Measurements from ENCODE around the gene FBXO17. TPM values are rescaled to one million over a fixed set of nuclear protein-coding genes. Genes with fewer than 3 reads are reported as not detected.
"Not testable (repeated sequence)": the region's sequence is repeated elsewhere in the genome, so short reads cannot be mapped to it uniquely, and the experiment has no call there.

FBXO17 gene
- total and polyA plus RNA-seq, 5 experiments from 2014 or later = not detected

- peaks cover 9 to 28% (median 20%) of the 10 kb centered on the region in 5 donors for H3K27me3 Mint-ChIP-seq
- H3K36me3 Mint-ChIP-seq = no peaks in the 10 kb centered on the region
- ATAC-seq (peak; percentile 96), DNase-seq (peak; percentile 36 to 85 (median 76))
- POLR2A ChIA-PET = no interaction called here
- H3K4me3 Mint-ChIP-seq = peak overlapping the region; percentile 42 to 80 (median 66)
- peaks cover 6 to 20% (median 14%) of the 10 kb centered on the region in 4 donors for H3K4me1 Mint-ChIP-seq
- H3K27ac Mint-ChIP-seq = peak overlapping the region in 2 of 10 donors; percentile 22 to 67
- H3K9me3 Mint-ChIP-seq = no peaks in the 10 kb centered on the region
These were observed 25.8 kb downstream of the FBXO17 start for GRCh38 chr19:38949580-38950367.

DNA sequence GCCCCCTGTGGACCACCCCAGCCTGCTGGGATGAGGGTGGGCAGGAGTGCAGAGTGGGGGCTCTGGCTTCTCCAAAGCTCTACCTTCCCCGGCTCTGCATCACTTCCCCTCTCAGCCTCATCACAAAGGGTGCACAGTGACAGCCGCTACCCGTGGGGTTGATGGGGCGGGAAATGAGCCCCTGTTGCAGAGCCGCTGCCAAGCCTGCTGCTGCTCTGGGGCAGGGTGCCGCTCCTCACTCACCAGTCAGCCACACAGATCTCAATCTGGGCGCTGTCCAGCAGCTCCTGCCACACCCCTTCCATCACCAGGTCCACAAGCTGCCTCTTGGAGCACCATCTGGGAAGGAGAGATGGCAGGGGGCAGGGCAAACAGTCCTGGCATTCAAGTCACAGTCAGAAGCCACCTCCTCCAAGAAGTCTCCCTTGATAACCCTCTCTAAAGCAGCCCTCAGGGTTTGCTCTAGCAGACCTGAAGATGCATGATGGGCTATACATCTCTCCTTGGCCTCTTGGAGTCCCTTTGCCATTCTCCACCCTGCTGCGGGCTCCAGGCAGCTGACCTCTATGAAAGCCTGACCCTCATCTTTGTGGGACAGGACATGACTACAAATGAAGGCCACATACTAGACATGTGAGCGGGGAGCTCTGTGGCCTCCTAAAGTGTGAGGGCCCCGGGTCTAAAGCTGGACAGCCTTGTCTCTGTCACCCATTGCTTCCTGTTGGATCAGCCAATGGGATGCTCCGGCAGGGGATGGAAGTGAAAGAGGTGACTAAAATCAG lies 29.1 kb downstream of the FBXO17 start:
- H3K27me3 Mint-ChIP-seq = peaks cover 0 to 11% (median 2%) of the 10 kb centered on the region in 5 donors
- POLR2A ChIA-PET = no interaction called here
- H3K36me3 Mint-ChIP-seq = no peaks in the 10 kb centered on the region
- ATAC-seq (no peak), DNase-seq (no peak)
- no peak overlapping the region for H3K4me3 Mint-ChIP-seq
- no peak overlapping the region for H3K27ac Mint-ChIP-seq
- H3K4me1 Mint-ChIP-seq = peaks cover 5 to 20% (median 17%) of the 10 kb centered on the region in 4 donors
- peaks cover 0 to under 1% (median 0%) of the 10 kb centered on the region in 9 donors for H3K9me3 Mint-ChIP-seq

GRCh38 chr19:38945562-38946228 lies 29.8 kb downstream of the FBXO17 start:
- H3K27ac Mint-ChIP-seq = no peak overlapping the region
- DNase-seq = no peak
- no peak for ATAC-seq
- POLR2A ChIA-PET = no interaction called here
- peaks cover 0 to 4% (median 0%) of the 10 kb centered on the region in 3 donors for H3K36me3 Mint-ChIP-seq
- peaks cover 0 to 10% (median 5%) of the 10 kb centered on the region in 5 donors for H3K27me3 Mint-ChIP-seq
- no peak overlapping the region for H3K4me3 Mint-ChIP-seq
- H3K4me1 Mint-ChIP-seq = peaks cover 8 to 26% (median 19%) of the 10 kb centered on the region in 4 donors
- peaks cover 0 to 7% (median 0%) of the 10 kb centered on the region in 9 donors for H3K9me3 Mint-ChIP-seq

DNA sequence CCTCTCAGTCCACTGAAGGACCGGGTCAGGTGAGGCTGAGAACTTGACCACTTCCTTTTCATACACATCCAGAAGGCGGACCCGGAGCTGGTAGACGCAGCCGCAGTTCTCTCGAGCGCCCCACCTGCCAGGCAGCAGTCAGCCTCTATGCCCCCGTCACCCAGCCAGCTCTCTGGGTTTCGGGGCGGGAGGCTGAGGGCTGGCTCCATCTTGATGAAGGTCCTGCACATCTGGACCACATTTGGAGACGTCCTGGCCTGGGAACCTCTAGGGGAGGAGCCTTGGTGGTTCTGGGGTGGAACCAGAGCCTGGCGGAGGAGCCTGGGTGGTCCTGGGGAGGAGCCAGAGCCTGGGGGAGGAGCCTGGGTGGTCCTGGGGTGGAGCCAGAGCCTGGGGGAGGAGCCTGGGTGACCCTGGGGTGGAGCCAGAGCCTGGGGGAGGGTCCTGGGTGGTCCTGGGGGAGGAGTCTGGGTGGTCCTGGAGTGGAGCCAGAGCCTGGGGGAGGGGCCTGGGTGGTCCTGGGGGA lies 30.5 kb downstream of the FBXO17 start:
- peaks cover 0 to 9% (median 5%) of the 10 kb centered on the region in 5 donors for H3K27me3 Mint-ChIP-seq
- H3K4me1 Mint-ChIP-seq = peaks cover 8 to 20% (median 16%) of the 10 kb centered on the region in 4 donors
- peaks cover 0 to 4% (median 0%) of the 10 kb centered on the region in 3 donors for H3K36me3 Mint-ChIP-seq
- POLR2A ChIA-PET = interaction anchor here (0.6 kb wide), 1 partner anchor 23 kb away, joined by 4 read pairs; no protein-coding TSS in a partner anchor
- H3K9me3 Mint-ChIP-seq = peaks cover 0 to 8% (median 0%) of the 10 kb centered on the region in 9 donors
- DNase-seq = no peak
- H3K4me3 Mint-ChIP-seq = no peak overlapping the region
- no peak for ATAC-seq
- peak overlapping the region in 1 of 10 donors; percentile 37 for H3K27ac Mint-ChIP-seq

DNA sequence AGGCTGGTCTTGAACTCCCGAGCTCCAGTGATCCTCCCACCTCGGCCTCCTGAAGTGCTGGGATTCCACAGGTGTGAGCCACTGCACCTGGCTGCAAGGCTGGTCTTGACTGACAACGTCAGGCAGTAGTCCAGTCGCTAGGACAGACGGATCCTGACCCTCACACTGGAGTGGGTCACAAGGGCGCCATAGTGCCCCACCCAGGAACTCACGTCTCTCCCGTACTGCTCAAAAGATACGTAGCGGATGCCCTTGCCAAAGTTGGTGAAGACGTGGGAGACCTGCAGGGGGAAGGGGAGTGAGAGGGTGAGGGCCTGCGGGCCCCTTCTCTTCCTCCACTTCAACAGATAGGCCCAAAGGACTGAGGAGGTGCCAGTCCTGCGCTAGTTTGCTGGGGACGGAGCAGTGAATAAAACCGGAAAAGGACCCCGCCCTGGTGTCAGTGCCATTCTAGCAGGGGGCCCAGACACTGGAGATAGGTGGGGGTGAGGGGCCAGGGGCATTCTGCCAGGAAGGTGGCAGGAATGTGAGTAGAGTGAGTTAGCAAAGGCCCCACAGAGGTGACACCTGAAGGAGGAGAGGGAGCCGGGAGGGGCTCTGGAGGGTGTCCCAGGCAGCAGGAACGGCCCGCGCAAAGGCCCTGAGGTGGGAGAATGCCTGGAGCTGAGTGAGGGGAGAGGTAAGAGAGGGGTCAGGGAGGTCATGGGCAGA lies 32.9 kb downstream of the FBXO17 start:
- H3K27ac Mint-ChIP-seq = no peak overlapping the region
- POLR2A ChIA-PET = interaction anchor here (0.7 kb wide), 1 partner anchor 10 kb away, joined by 6 read pairs; no protein-coding TSS in a partner anchor
- H3K36me3 Mint-ChIP-seq = peaks cover 0 to 4% (median 0%) of the 10 kb centered on the region in 3 donors
- ATAC-seq (no peak), DNase-seq (no peak)
- H3K9me3 Mint-ChIP-seq = peaks cover 0 to 8% (median 0%) of the 10 kb centered on the region in 9 donors
- no peak overlapping the region for H3K4me3 Mint-ChIP-seq
- peaks cover 8 to 12% (median 9%) of the 10 kb centered on the region in 4 donors for H3K4me1 Mint-ChIP-seq
- peaks cover 0 to 7% (median 4%) of the 10 kb centered on the region in 5 donors for H3K27me3 Mint-ChIP-seq

GRCh38 chr19:38941979-38942378 lies 33.6 kb downstream of the FBXO17 start:
- ATAC-seq (no peak), DNase-seq (no peak)
- Mint-ChIP-seq H3K4me3 (peak overlapping the region in 2 of 10 donors; percentile 6 to 49), H3K36me3 (peaks cover 0 to 4% (median 0%) of the 10 kb centered on the region in 3 donors), H3K27me3 (peaks cover 0 to 7% (median 2%) of the 10 kb centered on the region in 5 donors), H3K9me3 (peaks cover 0 to 8% (median 0%) of the 10 kb centered on the region in 9 donors), H3K4me1 (peaks cover 8 to 12% (median 9%) of the 10 kb centered on the region in 4 donors), H3K27ac (no peak overlapping the region)
- POLR2A ChIA-PET = interaction anchor here (0.7 kb wide), 1 partner anchor 10 kb away, joined by 6 read pairs; no protein-coding TSS in a partner anchor

- POLR2A ChIA-PET = interaction anchor here (0.7 to 1.4 kb wide), 2 partner anchors 9 to 11 kb away, joined by 5 to 6 read pairs; partner anchors contain the start of genes MRPS12 and SARS2
- not testable (repeated sequence) for H3K9me3 Mint-ChIP-seq, ATAC-seq, DNase-seq, H3K36me3 Mint-ChIP-seq, H3K27me3 Mint-ChIP-seq
- H3K27ac Mint-ChIP-seq = peak overlapping the region in 1 of 10 donors; percentile 34
- H3K4me1 Mint-ChIP-seq = peaks cover 7 to 12% (median 9%) of the 10 kb centered on the region in 4 donors
- H3K4me3 Mint-ChIP-seq = peak overlapping the region in 2 of 10 donors; percentile 6 to 49
These were observed 34.1 kb downstream of the FBXO17 start for GRCh38 chr19:38941466-38941865.

- POLR2A ChIA-PET = interaction anchor here (1.4 kb wide), 1 partner anchor 10 kb away, joined by 5 read pairs; the partner anchor contains the start of genes MRPS12 and SARS2
- Mint-ChIP-seq H3K27ac (no peak overlapping the region), H3K4me1 (peaks cover 7 to 12% (median 9%) of the 10 kb centered on the region in 4 donors), H3K36me3 (peaks cover 0 to 9% (median 4%) of the 10 kb centered on the region in 3 donors), H3K4me3 (no peak overlapping the region), H3K27me3 (peaks cover 0 to 7% (median 2%) of the 10 kb centered on the region in 5 donors), H3K9me3 (peaks cover 0 to 17% (median 4%) of the 10 kb centered on the region in 9 donors)
- ATAC-seq (no peak), DNase-seq (no peak)
These were observed 35.6 kb downstream of the FBXO17 start for GRCh38 chr19:38939957-38940356.

- Mint-ChIP-seq H3K4me3 (peak overlapping the region in 1 of 10 donors; percentile 34), H3K36me3 (peaks cover 0 to 29% (median 24%) of the 10 kb centered on the region in 3 donors), H3K27ac (peak overlapping the region in 1 of 10 donors; percentile 0), H3K4me1 (peaks cover 13 to 46% (median 33%) of the 10 kb centered on the region in 4 donors), H3K9me3 (peaks cover 0 to 15% (median 4%) of the 10 kb centered on the region in 9 donors), H3K27me3 (no peaks in the 10 kb centered on the region)
- ATAC-seq (no peak), DNase-seq (no peak)
- POLR2A ChIA-PET = interaction anchor here (0.6 to 1.5 kb wide), 5 partner anchors 9 to 315 kb away, joined by 3 to 4 read pairs (median 3); partner anchors contain the start of gene EIF3K
These were observed 42.0 kb downstream of the FBXO17 start for GRCh38 chr19:38933544-38933943.

DNA sequence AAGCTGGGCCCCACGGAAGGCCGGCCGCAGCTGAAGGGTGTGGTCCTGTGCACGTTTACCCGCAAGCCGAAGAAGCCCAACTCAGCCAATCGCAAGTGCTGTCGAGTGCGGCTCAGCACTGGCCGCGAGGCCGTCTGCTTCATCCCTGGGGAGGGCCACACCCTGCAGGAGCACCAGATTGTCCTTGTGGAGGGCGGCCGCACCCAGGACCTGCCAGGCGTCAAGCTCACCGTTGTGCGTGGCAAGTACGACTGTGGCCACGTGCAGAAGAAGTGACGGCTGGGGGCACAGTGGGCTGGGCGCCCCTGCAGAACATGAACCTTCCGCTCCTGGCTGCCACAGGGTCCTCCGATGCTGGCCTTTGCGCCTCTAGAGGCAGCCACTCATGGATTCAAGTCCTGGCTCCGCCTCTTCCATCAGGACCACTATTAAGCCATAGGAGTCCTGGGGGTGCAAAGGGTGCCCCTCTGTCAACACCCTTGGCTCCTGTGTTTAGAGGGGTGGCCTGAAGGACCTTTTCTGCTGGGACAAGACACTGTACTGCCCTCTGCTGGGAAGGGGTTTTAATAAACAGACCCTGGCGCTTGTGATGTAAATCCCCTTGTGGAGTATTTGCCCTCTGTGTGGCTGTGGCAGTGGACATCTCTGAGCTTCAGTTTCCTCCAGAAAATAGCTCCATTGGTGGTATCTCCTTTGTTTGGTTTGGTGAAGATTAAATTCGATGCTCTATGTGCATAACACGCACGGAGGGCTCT lies 42.9 kb downstream of the FBXO17 start:
- Mint-ChIP-seq H3K9me3 (peaks cover 0 to 15% (median 4%) of the 10 kb centered on the region in 9 donors), H3K4me3 (peak overlapping the region; percentile 22 to 98 (median 49)), H3K36me3 (peaks cover 0 to 35% (median 24%) of the 10 kb centered on the region in 3 donors), H3K27me3 (no peaks in the 10 kb centered on the region), H3K4me1 (peaks cover 14 to 48% (median 39%) of the 10 kb centered on the region in 4 donors), H3K27ac (peak overlapping the region in 6 of 10 donors; percentile 37 to 99 (median 64))
- POLR2A ChIA-PET = interaction anchor here (0.6 to 1.1 kb wide), 6 partner anchors 9 to 601 kb away, joined by 3 to 9 read pairs (median 4); partner anchors contain the start of gene FAM98C
- peak in 5 of 10 donors; percentile 24 to 40 (median 30) for DNase-seq
- ATAC-seq = no peak

Measured in naive thymus-derived CD8-positive, alpha-beta T cell (primary cell).